DOHH2 (cell line): ENCODE measurements around the gene APBA3.

Experiments used
- H3F3A ChIP-seq: fragments of 200-600 bp; sonication (generic), shearing (Covaris generic); 2 replicates; pipeline ENCODE4 v1.6.0; 2016; ENCODE audit warnings: antibody characterized with exemption, mild to moderate bottlenecking; ENCODE audit not compliant: control insufficient read depth, insufficient read depth
- H3K27ac ChIP-seq: fragments of 200-600 bp; sonication (generic); 2 replicates; pipeline ENCODE4 v1.5.1; 2014; ENCODE audit warnings: low read depth, mild to moderate bottlenecking, low read length, moderate library complexity
- H3K27me3 ChIP-seq: fragments of 200-600 bp; sonication (generic); 2 replicates; pipeline ENCODE4 v1.6.1; 2014; ENCODE audit warnings: mild to moderate bottlenecking, low read length, mixed read lengths; ENCODE audit not compliant: control insufficient read depth
- H3K36me3 ChIP-seq: fragments of 200-600 bp; sonication (generic); 2 replicates; pipeline ENCODE4 v1.6.1; 2014; ENCODE audit warnings: mild to moderate bottlenecking, low read length, moderate library complexity, mixed read lengths; ENCODE audit not compliant: control insufficient read depth
- H3K4me1 ChIP-seq: fragments of 200-600 bp; sonication (generic); 2 replicates; pipeline ENCODE4 v1.6.1; 2014; ENCODE audit warnings: mild to moderate bottlenecking, low read length, mixed read lengths; ENCODE audit not compliant: control insufficient read depth
- H3K4me2 ChIP-seq: fragments of 200-600 bp; sonication (generic); 2 replicates; pipeline ENCODE4 v1.6.0; 2014; ENCODE audit warnings: mild to moderate bottlenecking, low read length, moderate library complexity
- H3K4me3 ChIP-seq: fragments of 200-600 bp; sonication (generic); 2 replicates; pipeline ENCODE4 v1.5.1; 2014; ENCODE audit warnings: mild to moderate bottlenecking, low read length, mixed read lengths
- H3K79me2 ChIP-seq: fragments of 200-600 bp; sonication (generic); 2 replicates; pipeline ENCODE4 v1.6.1; 2014; ENCODE audit warnings: mild to moderate bottlenecking, low read length, mixed read lengths; ENCODE audit not compliant: control insufficient read depth
- H3K9me2 ChIP-seq: fragments of 200-600 bp; sonication (generic); replicated peaks from 2 replicates; pipeline ENCODE4 v1.6.1; 2014; ENCODE audit warnings: mild to moderate bottlenecking, low read length, mixed read lengths; ENCODE audit not compliant: control insufficient read depth
- H3K9me3 ChIP-seq: fragments of 200-600 bp; sonication (generic); 2 replicates; pipeline ENCODE4 v1.6.1; 2014; ENCODE audit warnings: antibody characterized with exemption, low read length, mixed read lengths; ENCODE audit not compliant: control insufficient read depth, insufficient read depth
- H4K20me1 ChIP-seq: fragments of 200-600 bp; sonication (generic); 2 replicates; pipeline ENCODE4 v1.6.0; 2014; ENCODE audit warnings: low read depth, mild to moderate bottlenecking, antibody characterized with exemption, low read length, moderate library complexity; ENCODE audit not compliant: control insufficient read depth, insufficient read depth
- EZH2phosphoT487 ChIP-seq: fragments of 200-600 bp; sonication (generic); IDR thresholded peaks from 2 replicates; pipeline ENCODE4 v1.6.1; 2017; ENCODE audit warnings: borderline replicate concordance, mild to moderate bottlenecking, antibody characterized with exemption, low read length, moderate library complexity, mixed read lengths
- TF ChIP-seq, protein P1 (sequence below): fragments of 200-600 bp; sonication (generic); IDR thresholded peaks from one replicate; pipeline ENCODE4 v1.5.1; 2014; ENCODE audit warnings: antibody characterized with exemption, mild to moderate bottlenecking, low read depth, low read length; ENCODE audit not compliant: poor library complexity, severe bottlenecking

Gene APBA3

GRCh38 chr19:3778104-3778867 is 16.8 kb upstream of the APBA3 start:
- TF ChIP-seq EZH2phosphoT487 = no peak
- TF ChIP-seq, protein P1, sequence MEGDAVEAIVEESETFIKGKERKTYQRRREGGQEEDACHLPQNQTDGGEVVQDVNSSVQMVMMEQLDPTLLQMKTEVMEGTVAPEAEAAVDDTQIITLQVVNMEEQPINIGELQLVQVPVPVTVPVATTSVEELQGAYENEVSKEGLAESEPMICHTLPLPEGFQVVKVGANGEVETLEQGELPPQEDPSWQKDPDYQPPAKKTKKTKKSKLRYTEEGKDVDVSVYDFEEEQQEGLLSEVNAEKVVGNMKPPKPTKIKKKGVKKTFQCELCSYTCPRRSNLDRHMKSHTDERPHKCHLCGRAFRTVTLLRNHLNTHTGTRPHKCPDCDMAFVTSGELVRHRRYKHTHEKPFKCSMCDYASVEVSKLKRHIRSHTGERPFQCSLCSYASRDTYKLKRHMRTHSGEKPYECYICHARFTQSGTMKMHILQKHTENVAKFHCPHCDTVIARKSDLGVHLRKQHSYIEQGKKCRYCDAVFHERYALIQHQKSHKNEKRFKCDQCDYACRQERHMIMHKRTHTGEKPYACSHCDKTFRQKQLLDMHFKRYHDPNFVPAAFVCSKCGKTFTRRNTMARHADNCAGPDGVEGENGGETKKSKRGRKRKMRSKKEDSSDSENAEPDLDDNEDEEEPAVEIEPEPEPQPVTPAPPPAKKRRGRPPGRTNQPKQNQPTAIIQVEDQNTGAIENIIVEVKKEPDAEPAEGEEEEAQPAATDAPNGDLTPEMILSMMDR = no peak
- H3K27me3 ChIP-seq = no peaks in the 10 kb centered on the region
- H3K4me3 ChIP-seq = no peak overlapping the region

DNA sequence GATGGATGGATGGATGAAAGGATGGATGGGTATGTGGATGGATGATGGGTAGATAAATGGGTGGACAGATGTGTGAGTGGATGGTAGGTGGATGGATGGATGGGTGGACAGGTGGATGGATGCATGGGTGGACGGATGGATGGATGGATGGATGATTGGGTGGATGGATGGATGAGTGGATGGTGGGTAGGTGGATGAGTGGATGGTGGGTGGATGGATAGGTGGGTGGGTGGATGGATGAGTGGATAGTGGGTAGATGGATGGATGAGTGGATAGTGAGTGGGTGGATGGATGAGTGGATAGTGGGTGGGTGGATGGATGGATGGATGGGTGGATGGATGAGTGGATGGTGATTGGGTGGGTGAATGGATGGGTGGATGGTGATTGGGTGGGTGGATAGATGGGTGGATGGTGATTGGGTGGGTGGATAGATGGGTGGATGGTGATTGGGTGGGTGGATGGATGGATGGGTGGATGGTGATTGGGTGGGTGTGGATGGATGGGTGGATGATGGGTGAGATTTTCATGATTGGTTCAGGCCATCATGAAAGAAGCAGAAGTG is 15.1 kb upstream of the APBA3 start:
- Histone ChIP-seq H3K4me3 (no peak overlapping the region), H3K27me3 (no peaks in the 10 kb centered on the region), H3K27ac (no peak overlapping the region), H3K4me2 (no peak overlapping the region), H3K9me3 (peaks cover 7% of the 10 kb centered on the region; the same call in 1 of the 2 replicates), H3K79me2 (no peaks in the 10 kb centered on the region), H4K20me1 (no peaks in the 10 kb centered on the region; the same call in 1 of the 2 replicates), H3F3A (no peaks in the 10 kb centered on the region), H3K36me3 (no peaks in the 10 kb centered on the region), H3K4me1 (no peaks in the 10 kb centered on the region), H3K9me2 (no peaks in the 10 kb centered on the region)
- TF ChIP-seq EZH2phosphoT487 = no peak
- TF ChIP-seq, protein P1 = no peak

More at GRCh38 chr19:3778104-3778867, 16.8 kb upstream of the APBA3 start:
- Histone ChIP-seq H3K9me2 (no peaks in the 10 kb centered on the region), H3K36me3 (no peaks in the 10 kb centered on the region), H3K4me2 (no peak overlapping the region), H3K9me3 (peaks cover 18% of the 10 kb centered on the region; the same call in 1 of the 2 replicates), H3K27ac (no peak overlapping the region), H3K4me1 (no peaks in the 10 kb centered on the region), H4K20me1 (no peaks in the 10 kb centered on the region; the same call in 1 of the 2 replicates), H3F3A (no peaks in the 10 kb centered on the region), H3K79me2 (no peaks in the 10 kb centered on the region)

GRCh38 chr19:3775831-3776230 is 14.3 kb upstream of the APBA3 start:
- no peaks in the 10 kb centered on the region for H3K79me2 ChIP-seq
- no peaks in the 10 kb centered on the region for H3K4me1 ChIP-seq
- H4K20me1 ChIP-seq = no peaks in the 10 kb centered on the region; the same call in 1 of the 2 replicates
- no peaks in the 10 kb centered on the region for H3K9me2 ChIP-seq
- no peak overlapping the region for H3K4me2 ChIP-seq
- H3F3A ChIP-seq = no peaks in the 10 kb centered on the region
- H3K27me3 ChIP-seq = no peaks in the 10 kb centered on the region
- no peak for TF ChIP-seq EZH2phosphoT487
- TF ChIP-seq, protein P1 = no peak
- H3K36me3 ChIP-seq = no peaks in the 10 kb centered on the region
- H3K4me3 ChIP-seq = no peak overlapping the region
- no peak overlapping the region for H3K27ac ChIP-seq
- no peaks in the 10 kb centered on the region for H3K9me3 ChIP-seq
